Right lobe of liver (tissue), 6 donors: ENCODE measurements around the gene PDK2. TPM values are rescaled to one million over a fixed set of nuclear protein-coding genes. Genes with fewer than 3 reads are reported as not detected.

Source experiments
- ATAC-seq, 4 donors: fragments of 200-7000 bp; cut with Tn5 transposase; one replicate each; pipeline ENCODE4 v1.9.1; 2020; ENCODE audit warnings: mild to moderate bottlenecking in 4 of 4, moderate library complexity in 4 of 4
- DNase-seq, 3 donors: peaks; one replicate each; pipeline ENCODE4 v3.0.0-alpha.2; 2020
- H3K27ac ChIP-seq, 3 donors: fragments of 200-600 bp; one replicate each; pipeline ENCODE4 v1.8.0; 2022
- H3K27me3 ChIP-seq, 2 donors: fragments of 200-600 bp; one replicate each; pipeline ENCODE4 v1.8.0; 2022
- H3K36me3 ChIP-seq, 4 donors: fragments of 200-600 bp; sonication (generic) in 1 of 4; one replicate each; pipeline versions ENCODE4 v1.5.1 to v1.8.0; 2017 to 2022; ENCODE audit warnings: control low read depth in 1 of 4
- H3K4me1 ChIP-seq, 4 donors: fragments of 200-600 bp; sonication (generic) in 1 of 4; one replicate each; pipeline versions ENCODE4 v1.5.1 to v1.8.0; 2017 to 2022; ENCODE audit warnings: control low read depth in 1 of 4
- H3K4me3 ChIP-seq, 3 donors: fragments of 200-600 bp; one replicate each; pipeline ENCODE4 v1.8.0; 2022
- H3K9me3 ChIP-seq, 4 donors: fragments of 200-600 bp; sonication (generic) in 1 of 4; one replicate each; pipeline versions ENCODE4 v1.5.1 to v1.8.0; 2017 to 2022; ENCODE audit warnings: control low read depth in 1 of 4
- POLR2A ChIP-seq: fragments of 450-650 bp; IDR thresholded peaks from one replicate; pipeline ENCODE4 v1.6.1; 2017; ENCODE audit warnings: antibody characterized with exemption, mild to moderate bottlenecking
- WGBS: methylation state at CpG from one replicate; pipeline ENCODE4 v1.1.6; 2018; ENCODE audit warnings: low coverage, low lambda C conversion rate; ENCODE audit not compliant: insufficient coverage; ENCODE audit errors: missing lambda C conversion rate; 5-methylcytosine and 5-hydroxymethylcytosine counted together
- intact Hi-C, 2 donors: fragments of 100-400 bp; cut with DNase I; formaldehyde crosslinking; loops; one replicate each; pipeline versions ENCODE4 v1.11.2 to v1.14.1; 2022
- total RNA-seq, 6 experiments: library from RNA; depleted of rRNA in 2 of 6; stranded (reverse); fragments of >200 nt in 2 of 6; fragmentation: NEBNext Ultra II Directional in 3 of 6; extraction: Animal tissue kit (Norgen Biotek cat#: 25700) in 3 of 6; gene quantifications; one replicate each; pipeline versions ENCODE4 v1.1.0 to v1.2.4, GENCODE V29; 2016 to 2023
- TF ChIP-seq, protein P1 (sequence below), 4 donors: fragments of 200-600 bp in 3 of 4; fragments of 450-650 bp in 1 of 4; IDR thresholded peaks; one replicate each; pipeline versions ENCODE4 v1.5.1 to v1.8.0; 2016 to 2022; ENCODE audit warnings: antibody characterized with exemption in 4 of 4, mild to moderate bottlenecking in 2 of 4
- donor health status: DM: no; HTN: yes; CAD: no.
- donor health status: DM: no; HTN: no; CAD: no.
- donor health status: DM: no; HTN: no; CAD: no.
- donor health status: DM: no; HTN: yes; CAD: no.
- donor health status: DM: no; HTN: yes; CAD: no.

PDK2 gene
- total RNA-seq, 6 experiments from 2014 or later, result 25.0 to 58.0 (median 44.8) TPM

DNA sequence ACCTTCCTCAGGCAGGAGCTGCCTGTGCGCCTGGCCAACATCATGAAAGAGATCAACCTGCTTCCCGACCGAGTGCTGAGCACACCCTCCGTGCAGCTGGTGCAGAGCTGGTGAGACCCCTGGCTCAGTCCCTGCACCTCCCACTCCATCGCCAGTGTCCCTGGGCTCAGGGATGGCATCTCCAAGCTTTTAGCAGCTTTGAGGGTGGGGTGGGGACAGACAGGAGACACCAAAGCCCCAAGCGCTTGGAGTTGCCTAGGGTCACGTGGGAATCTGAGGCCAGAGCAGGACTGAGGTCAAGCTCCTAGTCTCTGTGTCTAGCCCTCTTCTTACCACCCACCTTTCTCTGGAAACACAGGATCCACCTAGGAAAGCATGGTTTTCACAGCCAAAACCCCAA lies 2.3 kb downstream of the PDK2 start:
- DNase-seq (peak in 1 of 3 donors; percentile 51), ATAC-seq (no peak)
- Histone ChIP-seq H3K27me3 (no peaks in the 10 kb centered on the region), H3K4me3 (no peak overlapping the region), H3K27ac (peak overlapping the region in 2 of 3 donors; percentile 34 to 87), H3K4me1 (peaks cover 0 to 56% (median 13%) of the 10 kb centered on the region in 4 donors), H3K9me3 (no peaks in the 10 kb centered on the region), H3K36me3 (peaks cover 0 to 11% (median 4%) of the 10 kb centered on the region in 4 donors)
- 40% methylated on average over 2 of the region's 7 CpGs for WGBS
- TF ChIP-seq, protein P1, sequence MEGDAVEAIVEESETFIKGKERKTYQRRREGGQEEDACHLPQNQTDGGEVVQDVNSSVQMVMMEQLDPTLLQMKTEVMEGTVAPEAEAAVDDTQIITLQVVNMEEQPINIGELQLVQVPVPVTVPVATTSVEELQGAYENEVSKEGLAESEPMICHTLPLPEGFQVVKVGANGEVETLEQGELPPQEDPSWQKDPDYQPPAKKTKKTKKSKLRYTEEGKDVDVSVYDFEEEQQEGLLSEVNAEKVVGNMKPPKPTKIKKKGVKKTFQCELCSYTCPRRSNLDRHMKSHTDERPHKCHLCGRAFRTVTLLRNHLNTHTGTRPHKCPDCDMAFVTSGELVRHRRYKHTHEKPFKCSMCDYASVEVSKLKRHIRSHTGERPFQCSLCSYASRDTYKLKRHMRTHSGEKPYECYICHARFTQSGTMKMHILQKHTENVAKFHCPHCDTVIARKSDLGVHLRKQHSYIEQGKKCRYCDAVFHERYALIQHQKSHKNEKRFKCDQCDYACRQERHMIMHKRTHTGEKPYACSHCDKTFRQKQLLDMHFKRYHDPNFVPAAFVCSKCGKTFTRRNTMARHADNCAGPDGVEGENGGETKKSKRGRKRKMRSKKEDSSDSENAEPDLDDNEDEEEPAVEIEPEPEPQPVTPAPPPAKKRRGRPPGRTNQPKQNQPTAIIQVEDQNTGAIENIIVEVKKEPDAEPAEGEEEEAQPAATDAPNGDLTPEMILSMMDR (IDR thresholded peaks at IDR 0.05), result no peak
- no peak for TF ChIP-seq POLR2A
- intact Hi-C loops, result no loop called here

DNA sequence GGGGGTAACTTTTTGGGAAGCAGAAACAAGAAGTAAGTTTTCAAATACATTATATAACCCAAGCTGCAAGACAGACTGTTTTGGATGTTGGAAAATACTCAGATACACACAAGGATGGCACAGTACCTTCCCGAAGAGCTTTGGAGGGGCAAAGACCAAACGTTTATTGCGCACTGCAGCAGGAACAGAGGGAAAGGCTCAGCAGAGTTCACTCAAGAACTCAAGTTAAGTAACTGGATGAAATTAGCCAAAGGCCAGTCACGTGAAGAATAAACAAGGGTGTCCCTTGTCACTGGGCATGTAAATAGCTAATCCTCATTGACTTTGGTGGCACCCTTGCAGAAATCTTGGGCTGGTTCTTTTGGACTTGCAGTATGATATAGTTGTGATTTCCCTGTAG lies 2.8 kb downstream of the PDK2 start:
- no peak for TF ChIP-seq POLR2A
- TF ChIP-seq, protein P1 (IDR thresholded peaks at IDR 0.05), result no peak
- ATAC-seq (no peak), DNase-seq (peak in 2 of 3 donors; percentile 50 to 54)
- Histone ChIP-seq H3K36me3 (peaks cover 0 to 11% (median 4%) of the 10 kb centered on the region in 4 donors), H3K4me3 (no peak overlapping the region), H3K9me3 (no peaks in the 10 kb centered on the region), H3K27ac (peak overlapping the region in 2 of 3 donors; percentile 40 to 87), H3K4me1 (peaks cover 0 to 61% (median 16%) of the 10 kb centered on the region in 4 donors), H3K27me3 (no peaks in the 10 kb centered on the region)
- intact Hi-C loops, result no loop called here
- 28% methylated on average over 4 of the region's 4 CpGs for WGBS

DNA sequence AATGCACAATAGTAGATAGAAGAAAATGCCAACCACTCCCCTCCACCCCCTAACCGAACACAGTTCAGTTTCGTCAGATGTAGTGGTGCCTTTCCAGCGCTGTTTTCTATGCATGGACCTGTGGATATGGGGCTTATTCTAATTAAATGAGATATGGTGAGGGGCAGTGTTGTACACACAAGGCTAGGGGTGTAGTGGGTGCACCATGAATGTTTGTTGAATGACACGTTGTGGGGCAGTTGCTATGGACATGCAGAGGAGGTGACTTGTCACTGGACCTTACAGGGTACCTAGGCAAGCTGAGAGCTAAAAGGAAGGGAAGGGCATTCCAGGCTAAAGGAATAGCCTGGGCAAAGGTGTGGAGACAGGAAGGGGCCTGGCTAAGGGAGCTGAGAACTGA lies 3.4 kb downstream of the PDK2 start:
- Histone ChIP-seq H3K27ac (peak overlapping the region in 2 of 3 donors; percentile 40 to 87), H3K4me1 (peaks cover 0 to 61% (median 17%) of the 10 kb centered on the region in 4 donors), H3K4me3 (no peak overlapping the region), H3K36me3 (peaks cover 0 to 11% (median 4%) of the 10 kb centered on the region in 4 donors), H3K9me3 (no peaks in the 10 kb centered on the region), H3K27me3 (no peaks in the 10 kb centered on the region)
- TF ChIP-seq, protein P1 (IDR thresholded peaks at IDR 0.05), result no peak
- no peak for TF ChIP-seq POLR2A
- 76% methylated on average over 4 of the region's 4 CpGs for WGBS
- DNase-seq (no peak), ATAC-seq (no peak)
- intact Hi-C loops, result no loop called here

DNA sequence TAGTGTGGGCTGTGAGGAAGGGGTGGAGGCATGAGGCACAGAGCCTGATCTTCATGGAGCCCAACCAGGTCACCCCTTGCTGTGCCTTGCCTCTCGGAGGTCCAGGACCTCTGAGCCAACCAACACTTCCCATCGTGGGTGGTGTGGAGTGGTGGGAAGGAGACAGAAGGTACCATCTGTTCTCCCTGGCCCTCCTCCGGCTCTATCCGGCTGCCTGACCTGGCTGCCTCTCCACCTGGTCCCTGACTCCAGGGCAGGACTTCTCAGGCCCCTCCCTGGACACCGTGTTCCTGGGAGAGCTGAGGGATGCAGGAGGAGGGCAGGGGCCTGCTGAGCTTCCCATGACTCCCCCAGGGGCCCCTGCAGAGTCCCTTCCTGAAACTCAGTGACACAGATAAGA lies 3.9 kb downstream of the PDK2 start:
- TF ChIP-seq, protein P1 (IDR thresholded peaks at IDR 0.05), result no peak
- no peak for TF ChIP-seq POLR2A
- Histone ChIP-seq H3K27me3 (no peaks in the 10 kb centered on the region), H3K9me3 (no peaks in the 10 kb centered on the region), H3K27ac (peak overlapping the region in 2 of 3 donors; percentile 40 to 87), H3K36me3 (peaks cover 0 to 11% (median 4%) of the 10 kb centered on the region in 4 donors), H3K4me1 (peaks cover 0 to 61% (median 17%) of the 10 kb centered on the region in 4 donors), H3K4me3 (no peak overlapping the region)
- WGBS, result no CpG with 5 or more reads among the region's 5 CpGs
- no peak for DNase-seq
- no peak for ATAC-seq
- intact Hi-C loops, result no loop called here
